ENCODE results near the gene THBS1. TPM values are rescaled to one million over a fixed set of nuclear protein-coding genes. Genes with fewer than 3 reads are reported as not detected.

The THBS1 gene
- total RNA-seq, 1 experiment from 2014 or later: 499 TPM

GRCh38 chr15:39587731-39588530 lies 7.1 kb downstream of the THBS1 start:
- no peak overlapping the region for H3K4me3 ChIP-seq
- H3K27ac ChIP-seq: no peak overlapping the region
- H3K4me1 ChIP-seq (replicated peaks): peaks cover 55% of the 10 kb centered on the region
- no peaks in the 10 kb centered on the region for H3K27me3 ChIP-seq (replicated peaks)
- H3K9me3 ChIP-seq (replicated peaks): 0 out of 2 replicates have a peak, but pooled peaks cover 3% of the 10 kb centered on the region
- peaks cover 99% of the 10 kb centered on the region for H3K36me3 ChIP-seq
- peak in 1 of 2 experiments; percentile 10 for DNase-seq (ENCODE audit: low read depth in 1 of 2, low spot score in 2 of 2)

- Histone ChIP-seq H3K4me3 (no peak overlapping the region), H3K27ac (no peak overlapping the region), H3K4me1 (replicated peaks) (peaks cover 57% of the 10 kb centered on the region), H3K36me3 (peaks cover 100% of the 10 kb centered on the region), H3K9me3 (replicated peaks) (0 out of 2 replicates have a peak, but pooled peaks cover 3% of the 10 kb centered on the region), H3K27me3 (replicated peaks) (no peaks in the 10 kb centered on the region)
- no peak for DNase-seq (ENCODE audit: low read depth in 1 of 2, low spot score in 2 of 2)
Observed at GRCh38 chr15:39588531-39589192, 7.8 kb downstream of the THBS1 start.

- H3K9me3 ChIP-seq (replicated peaks): 0 out of 2 replicates have a peak, but pooled peaks cover 3% of the 10 kb centered on the region
- H3K27ac ChIP-seq: no peak overlapping the region
- H3K4me1 ChIP-seq (replicated peaks): peaks cover 57% of the 10 kb centered on the region
- peaks cover 100% of the 10 kb centered on the region for H3K36me3 ChIP-seq
- no peak overlapping the region for H3K4me3 ChIP-seq
- DNase-seq (ENCODE audit: low read depth in 1 of 2, low spot score in 2 of 2): no peak
- H3K27me3 ChIP-seq (replicated peaks): no peaks in the 10 kb centered on the region
Observed at GRCh38 chr15:39589193-39589814, 8.4 kb downstream of the THBS1 start.

- 0 out of 2 replicates have a peak, but pooled peaks cover 3% of the 10 kb centered on the region for H3K9me3 ChIP-seq (replicated peaks)
- peaks cover 60% of the 10 kb centered on the region for H3K4me1 ChIP-seq (replicated peaks)
- no peak overlapping the region for H3K4me3 ChIP-seq
- DNase-seq (ENCODE audit: low read depth in 1 of 2, low spot score in 2 of 2): no peak
- H3K27ac ChIP-seq: no peak overlapping the region
- H3K27me3 ChIP-seq (replicated peaks): no peaks in the 10 kb centered on the region
- peaks cover 100% of the 10 kb centered on the region for H3K36me3 ChIP-seq
Observed at GRCh38 chr15:39589815-39590644, 9.2 kb downstream of the THBS1 start.

GRCh38 chr15:39591141-39591895 lies 10.4 kb downstream of the THBS1 start:
- Histone ChIP-seq H3K27ac (no peak overlapping the region), H3K27me3 (replicated peaks) (no peaks in the 10 kb centered on the region), H3K4me3 (no peak overlapping the region), H3K36me3 (peaks cover 100% of the 10 kb centered on the region), H3K9me3 (replicated peaks) (no peaks in the 10 kb centered on the region), H3K4me1 (replicated peaks) (peaks cover 53% of the 10 kb centered on the region)
- peak in 1 of 2 experiments; percentile 7 for DNase-seq (ENCODE audit: low read depth in 1 of 2, low spot score in 2 of 2)

GRCh38 chr15:39591896-39592315 lies 11.0 kb downstream of the THBS1 start:
- Histone ChIP-seq H3K4me3 (no peak overlapping the region), H3K36me3 (peaks cover 100% of the 10 kb centered on the region), H3K27me3 (replicated peaks) (no peaks in the 10 kb centered on the region), H3K9me3 (replicated peaks) (no peaks in the 10 kb centered on the region), H3K27ac (no peak overlapping the region), H3K4me1 (replicated peaks) (peaks cover 49% of the 10 kb centered on the region)
- DNase-seq (ENCODE audit: low read depth in 1 of 2, low spot score in 2 of 2): no peak

GRCh38 chr15:39592500-39592899 lies 11.6 kb downstream of the THBS1 start:
- Histone ChIP-seq H3K36me3 (peaks cover 97% of the 10 kb centered on the region), H3K4me3 (no peak overlapping the region), H3K27me3 (replicated peaks) (no peaks in the 10 kb centered on the region), H3K27ac (no peak overlapping the region), H3K9me3 (replicated peaks) (no peaks in the 10 kb centered on the region), H3K4me1 (replicated peaks) (peaks cover 45% of the 10 kb centered on the region)
- DNase-seq (ENCODE audit: low read depth in 1 of 2, low spot score in 2 of 2): peak in 1 of 2 experiments; percentile 18

GRCh38 chr15:39593071-39593655 lies 12.3 kb downstream of the THBS1 start:
- Histone ChIP-seq H3K27ac (no peak overlapping the region), H3K4me3 (no peak overlapping the region), H3K27me3 (replicated peaks) (no peaks in the 10 kb centered on the region), H3K36me3 (peaks cover 97% of the 10 kb centered on the region), H3K9me3 (replicated peaks) (no peaks in the 10 kb centered on the region), H3K4me1 (replicated peaks) (peaks cover 41% of the 10 kb centered on the region)
- DNase-seq (ENCODE audit: low read depth in 1 of 2, low spot score in 2 of 2): peak in 1 of 2 experiments; percentile 4

- peak in 1 of 2 experiments; percentile 21 for DNase-seq (ENCODE audit: low read depth in 1 of 2, low spot score in 2 of 2)
- Histone ChIP-seq H3K4me1 (replicated peaks) (peaks cover 42% of the 10 kb centered on the region), H3K4me3 (no peak overlapping the region), H3K9me3 (replicated peaks) (no peaks in the 10 kb centered on the region), H3K27me3 (replicated peaks) (no peaks in the 10 kb centered on the region), H3K27ac (no peak overlapping the region; the same call in 1 of the 2 replicates), H3K36me3 (peaks cover 94% of the 10 kb centered on the region)
Observed at GRCh38 chr15:39593656-39594445, 13.0 kb downstream of the THBS1 start.

GRCh38 chr15:39594446-39595337 lies 13.8 kb downstream of the THBS1 start:
- no peak overlapping the region for H3K4me3 ChIP-seq
- H3K27ac ChIP-seq: no peak overlapping the region; the same call in 1 of the 2 replicates
- H3K4me1 ChIP-seq (replicated peaks): peaks cover 51% of the 10 kb centered on the region
- DNase-seq (ENCODE audit: low read depth in 1 of 2, low spot score in 2 of 2): peak in 1 of 2 experiments; percentile 32
- H3K27me3 ChIP-seq (replicated peaks): no peaks in the 10 kb centered on the region
- H3K9me3 ChIP-seq (replicated peaks): no peaks in the 10 kb centered on the region
- peaks cover 85% of the 10 kb centered on the region for H3K36me3 ChIP-seq

All from SJSA1 (cell line).